Ishikawa (cell line): Measurements from ENCODE around the gene FAM24B.

Source experiments
- CEBPB ChIP-seq: IDR thresholded peaks from 2 replicates; pipeline ENCODE4 v1.6.1; 2012
- CREB1 ChIP-seq: IDR thresholded peaks from 2 replicates; pipeline ENCODE4 v1.6.1; 2012; ENCODE audit warnings: low read depth
- EP300 ChIP-seq: IDR thresholded peaks from 2 replicates; pipeline ENCODE4 v1.6.1; 2012; ENCODE audit warnings: borderline replicate concordance
- FOXM1 ChIP-seq: IDR thresholded peaks from 2 replicates; pipeline ENCODE4 v1.6.1; 2012; ENCODE audit warnings: low read depth, borderline replicate concordance
- MAX ChIP-seq: IDR thresholded peaks from 2 replicates; pipeline ENCODE4 v1.6.1; 2012
- NFIC ChIP-seq: IDR thresholded peaks from 2 replicates; pipeline ENCODE4 v1.6.1; 2012
- TCF12 ChIP-seq: IDR thresholded peaks from 2 replicates; pipeline ENCODE4 v1.6.1; 2012; ENCODE audit warnings: low read depth
- TEAD4 ChIP-seq: IDR thresholded peaks from 2 replicates; pipeline ENCODE4 v1.6.1; 2012
- YY1 ChIP-seq: IDR thresholded peaks from 2 replicates; pipeline ENCODE4 v1.6.1; 2012; ENCODE audit warnings: low read depth
- ZBTB7A ChIP-seq: IDR thresholded peaks from 2 replicates; pipeline ENCODE4 v1.6.1; 2012; ENCODE audit warnings: low read depth

- TF ChIP-seq NFIC (no peak), TEAD4 (no peak), FOXM1 (no peak), YY1 (no peak), TCF12 (no peak), EP300 (no peak), MAX (no peak), CREB1 (no peak), ZBTB7A (no peak), CEBPB (no peak)
Observed at GRCh38 chr10:122856902-122857301, 22.5 kb downstream of the FAM24B start.
